Fibroblast of lung (primary cell): ENCODE results near the gene MIER2. TPM values are rescaled to one million over a fixed set of nuclear protein-coding genes. Genes with fewer than 3 reads are reported as not detected.

ENCODE experiments used
- DNase-seq, 2 donors: peaks; one replicate each; pipeline versions ENCODE4 v3.0.0 to v3.0.0-alpha.2; 2010; ENCODE audit warnings: low read depth in 2 of 2
- H2AFZ ChIP-seq: 2 replicates; pipeline ENCODE4 v1.5.1; 2012; ENCODE audit warnings: low read length, control low read depth, inconsistent platforms
- H3K27ac ChIP-seq: 2 replicates; pipeline ENCODE4 v1.5.1; 2011; ENCODE audit warnings: low read length, control low read depth; ENCODE audit not compliant: insufficient read depth
- H3K27me3 ChIP-seq: 2 replicates; pipeline ENCODE4 v1.5.1; 2011; ENCODE audit warnings: mild to moderate bottlenecking, low read length; ENCODE audit not compliant: control insufficient read depth, insufficient read depth
- H3K36me3 ChIP-seq: 2 replicates; pipeline ENCODE4 v1.5.1; 2011; ENCODE audit warnings: low read length; ENCODE audit not compliant: control insufficient read depth, insufficient read depth
- H3K4me1 ChIP-seq: 2 replicates; pipeline ENCODE4 v1.5.1; 2011; ENCODE audit warnings: low read length; ENCODE audit not compliant: control insufficient read depth, insufficient read depth; ENCODE audit errors: extremely low read depth
- H3K4me2 ChIP-seq: 2 replicates; pipeline ENCODE4 v1.5.1; 2011; ENCODE audit warnings: low read length, control low read depth; ENCODE audit not compliant: insufficient read depth; ENCODE audit errors: extremely low read depth
- H3K4me3 ChIP-seq, 4 experiments: fragments of 200-600 bp in 1 of 4; sonication (generic) in 1 of 4; replicated peaks in 1 of 4; 2 replicates each; pipeline ENCODE4 v1.5.1; 2011 to 2016; ENCODE audit warnings: low read length in 4 of 4, low read depth in 3 of 4, mild to moderate bottlenecking in 3 of 4, control low read depth in 2 of 4, inconsistent platforms in 1 of 4, mixed read lengths in 1 of 4; ENCODE audit not compliant: insufficient read depth in 1 of 4; ENCODE audit errors: control extremely low read depth in 1 of 4
- H3K79me2 ChIP-seq: 2 replicates; pipeline ENCODE4 v1.5.1; 2012; ENCODE audit warnings: mild to moderate bottlenecking, low read length, inconsistent platforms; ENCODE audit not compliant: control insufficient read depth, insufficient read depth
- H3K9ac ChIP-seq: 2 replicates; pipeline ENCODE4 v1.5.1; 2011; ENCODE audit warnings: mild to moderate bottlenecking, low read length, control low read depth; ENCODE audit not compliant: insufficient read depth
- H3K9me3 ChIP-seq: 2 replicates; pipeline ENCODE4 v1.5.1; 2012; ENCODE audit warnings: low read depth, low read length; ENCODE audit not compliant: control insufficient read depth, insufficient read depth
- H4K20me1 ChIP-seq: 2 replicates; pipeline ENCODE4 v1.5.1; 2011; ENCODE audit warnings: low read length; ENCODE audit not compliant: control insufficient read depth, insufficient read depth; ENCODE audit errors: extremely low read depth
- CTCF ChIP-seq, 2 donors: IDR thresholded peaks in 1 of 2; conservative IDR thresholded peaks in 1 of 2; 1 replicate in 1 of 2; 2 replicates in 1 of 2; pipeline ENCODE4 v1.5.1; 2011 to 2012; ENCODE audit warnings: low read length in 2 of 2, control low read depth in 1 of 2, inconsistent platforms in 1 of 2, low read depth in 1 of 2, mild to moderate bottlenecking in 1 of 2
- EZH2 ChIP-seq: IDR thresholded peaks from 2 replicates; pipeline ENCODE4 v1.5.1; 2012; ENCODE audit warnings: low read length, control low read depth, mild to moderate bottlenecking; ENCODE audit errors: missing control alignments
- polyA plus RNA-seq, 2 donors: library from polyadenylated mRNA; depleted of rRNA in 1 of 2; stranded (reverse) in 1 of 2; unstranded in 1 of 2; fragments of >200 nt; gene quantifications; 2 replicates each; pipeline ENCODE4 v1.2.1, GENCODE V29; 2011 to 2012; ENCODE audit warnings: missing spikeins in 1 of 2
- total RNA-seq: library from RNA; depleted of rRNA; stranded (reverse); fragments of >200 nt; gene quantifications from 2 replicates; pipeline ENCODE4 v1.2.1, GENCODE V29; 2014

Gene MIER2
- total and polyA plus RNA-seq, 2 donors (not counting 1 experiment from before 2014, with no cell fraction given) = 13.7 to 20.6 TPM

- Histone ChIP-seq H3K27me3 (peaks cover 31% of the 10 kb centered on the region), H3K79me2 (no peaks in the 10 kb centered on the region), H3K9ac (no peak overlapping the region), H2AFZ (no peak overlapping the region), H3K36me3 (no peaks in the 10 kb centered on the region), H3K4me3 (no peak overlapping the region), H3K27ac (no peak overlapping the region), H3K4me1 (peaks cover 3% of the 10 kb centered on the region), H3K4me2 (no peak overlapping the region), H3K9me3 (no peaks in the 10 kb centered on the region), H4K20me1 (no peaks in the 10 kb centered on the region)
- no peak for DNase-seq
- TF ChIP-seq EZH2 (no peak), CTCF (conservative IDR thresholded peaks at IDR 0.05 in 1 of 2, IDR thresholded peaks at IDR 0.05 in 1 of 2; ENCODE audit: low read depth in 1 of 2, low read length in 2 of 2) (no peak)
Measured at GRCh38 chr19:293436-294110, 51.0 kb downstream of the MIER2 start.

GRCh38 chr19:292951-293350 lies 51.6 kb downstream of the MIER2 start:
- H3K4me3 ChIP-seq = no peak overlapping the region
- no peak for DNase-seq
- H3K27me3 ChIP-seq = peaks cover 31% of the 10 kb centered on the region
- peaks cover 3% of the 10 kb centered on the region for H3K4me1 ChIP-seq
- H3K4me2 ChIP-seq = no peak overlapping the region
- H3K36me3 ChIP-seq = no peaks in the 10 kb centered on the region
- H3K27ac ChIP-seq = no peak overlapping the region
- no peaks in the 10 kb centered on the region for H4K20me1 ChIP-seq
- no peak overlapping the region for H3K9ac ChIP-seq
- H3K79me2 ChIP-seq = no peaks in the 10 kb centered on the region
- H2AFZ ChIP-seq = no peak overlapping the region
- TF ChIP-seq EZH2 (no peak), CTCF (conservative IDR thresholded peaks at IDR 0.05 in 1 of 2, IDR thresholded peaks at IDR 0.05 in 1 of 2; ENCODE audit: low read depth in 1 of 2, low read length in 2 of 2) (no peak)
- no peaks in the 10 kb centered on the region for H3K9me3 ChIP-seq

GRCh38 chr19:292281-292884 lies 52.2 kb downstream of the MIER2 start:
- no peaks in the 10 kb centered on the region for H3K9me3 ChIP-seq
- no peak for TF ChIP-seq CTCF (conservative IDR thresholded peaks at IDR 0.05 in 1 of 2, IDR thresholded peaks at IDR 0.05 in 1 of 2; ENCODE audit: low read depth in 1 of 2, low read length in 2 of 2)
- TF ChIP-seq EZH2 = no peak
- H2AFZ ChIP-seq = no peak overlapping the region
- H3K4me1 ChIP-seq = peaks cover 3% of the 10 kb centered on the region
- DNase-seq = no peak
- no peaks in the 10 kb centered on the region for H4K20me1 ChIP-seq
- no peak overlapping the region for H3K4me3 ChIP-seq
- no peaks in the 10 kb centered on the region for H3K36me3 ChIP-seq
- H3K4me2 ChIP-seq = no peak overlapping the region
- H3K9ac ChIP-seq = no peak overlapping the region
- H3K27me3 ChIP-seq = peaks cover 31% of the 10 kb centered on the region
- H3K27ac ChIP-seq = no peak overlapping the region
- H3K79me2 ChIP-seq = no peaks in the 10 kb centered on the region
